GM19025 (cell line): ENCODE data around the gene TM9SF3.

Source experiments
- ATAC-seq: cut with Tn5 transposase; IDR thresholded peaks from one replicate; pipeline ENCODE4 v1.9.1; 2021; ENCODE audit warnings: mild to moderate bottlenecking, low read depth, moderate library complexity; ENCODE audit not compliant: unreplicated experiment

Gene TM9SF3

GRCh38 chr10:96513305-96513697 is 73.5 kb downstream of the TM9SF3 start:
- peak; percentile 53 for ATAC-seq

GRCh38 chr10:96512524-96513304 is 74.1 kb downstream of the TM9SF3 start:
- ATAC-seq = peak; percentile 3

GRCh38 chr10:96511044-96511945 is 75.5 kb downstream of the TM9SF3 start:
- ATAC-seq = no peak

GRCh38 chr10:96509017-96509641 is 77.7 kb downstream of the TM9SF3 start:
- ATAC-seq = no peak

- ATAC-seq = no peak
Measured at GRCh38 chr10:96507044-96507443, 79.8 kb downstream of the TM9SF3 start.

- ATAC-seq = no peak
Measured at GRCh38 chr10:96505150-96506136, 81.4 kb downstream of the TM9SF3 start.

- no peak for ATAC-seq
Measured at GRCh38 chr10:96502561-96503282, 84.1 kb downstream of the TM9SF3 start.

- no peak for ATAC-seq
Measured at GRCh38 chr10:96501985-96502384, 84.8 kb downstream of the TM9SF3 start.

- ATAC-seq = no peak
Measured at GRCh38 chr10:96500519-96500918, 86.3 kb downstream of the TM9SF3 start.

GRCh38 chr10:96500050-96500449 is 86.8 kb downstream of the TM9SF3 start:
- no peak for ATAC-seq

GRCh38 chr10:96497391-96497790 is 89.4 kb downstream of the TM9SF3 start:
- no peak for ATAC-seq

GRCh38 chr10:96496281-96496925 is 90.4 kb downstream of the TM9SF3 start:
- no peak for ATAC-seq

GRCh38 chr10:96495544-96495943 is 91.3 kb downstream of the TM9SF3 start:
- no peak for ATAC-seq

- ATAC-seq = no peak
Measured at GRCh38 chr10:96494694-96495093, 92.1 kb downstream of the TM9SF3 start.

GRCh38 chr10:96493871-96494525 is 92.8 kb downstream of the TM9SF3 start:
- ATAC-seq = no peak

- no peak for ATAC-seq
Measured at GRCh38 chr10:96493254-96493653, 93.6 kb downstream of the TM9SF3 start.

GRCh38 chr10:96491303-96491702 is 95.5 kb downstream of the TM9SF3 start:
- no peak for ATAC-seq
